Measurements from ENCODE around the gene CIB1.

The CIB1 gene

GRCh38 chr15:90240856-90241255 lies 7.1 kb upstream of the CIB1 start:
- no peak for DNase-seq (ENCODE audit: low read depth)

DNA sequence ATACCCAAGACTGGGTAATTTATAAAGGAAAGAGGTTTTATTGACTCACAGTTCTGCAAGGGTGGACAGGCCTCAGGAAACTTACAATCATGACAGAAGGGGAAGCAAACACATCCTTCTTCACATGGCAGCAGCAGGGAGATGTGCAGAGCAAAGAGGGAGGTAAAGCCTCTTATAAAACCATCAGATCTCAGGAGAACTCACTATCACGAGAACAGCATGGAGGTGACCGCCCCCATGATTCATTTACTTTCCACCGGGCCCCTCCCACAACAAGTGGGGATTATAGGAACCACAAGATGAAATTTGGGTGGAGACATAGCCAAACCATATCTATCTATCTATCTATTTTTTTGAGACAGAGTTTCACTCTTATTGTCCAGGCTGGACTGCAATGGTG lies 5.6 kb upstream of the CIB1 start:
- peak; percentile 29 for DNase-seq (ENCODE audit: low read depth)

- DNase-seq (ENCODE audit: low read depth) = no peak
These were observed 601 bp upstream of the CIB1 start, which contains the start of gene GDPGP1 for GRCh38 chr15:90234096-90234988. Gene GDPGP1 (plus strand): TSS chr15:90234209. CDS start chr15:90240909, 6,700 bp downstream.

GRCh38 chr15:90232941-90233386 lies 777 bp downstream of the CIB1 start:
- peak; percentile 41 for DNase-seq (ENCODE audit: low read depth)

DNA sequence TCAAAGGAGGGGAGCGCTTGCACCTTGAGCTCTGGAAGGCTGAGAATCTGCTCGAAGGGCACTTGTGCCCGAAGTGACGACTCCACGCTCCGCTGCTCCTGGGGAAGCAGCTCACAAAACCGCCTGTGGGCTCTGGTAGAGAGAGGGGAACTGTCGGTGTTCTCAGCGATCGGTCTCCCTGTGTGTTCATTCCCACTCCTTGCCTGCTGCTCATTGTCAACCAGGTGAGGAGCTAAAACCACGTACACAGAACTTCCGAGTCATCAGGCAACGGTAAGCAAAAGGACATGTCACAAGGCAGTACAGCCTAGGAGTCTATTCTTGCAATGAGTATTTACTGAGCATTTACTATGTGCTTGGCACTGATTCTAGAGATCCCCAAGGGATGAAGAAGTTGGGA lies 1.5 kb downstream of the CIB1 start:
- no peak for DNase-seq (ENCODE audit: low read depth)

DNA sequence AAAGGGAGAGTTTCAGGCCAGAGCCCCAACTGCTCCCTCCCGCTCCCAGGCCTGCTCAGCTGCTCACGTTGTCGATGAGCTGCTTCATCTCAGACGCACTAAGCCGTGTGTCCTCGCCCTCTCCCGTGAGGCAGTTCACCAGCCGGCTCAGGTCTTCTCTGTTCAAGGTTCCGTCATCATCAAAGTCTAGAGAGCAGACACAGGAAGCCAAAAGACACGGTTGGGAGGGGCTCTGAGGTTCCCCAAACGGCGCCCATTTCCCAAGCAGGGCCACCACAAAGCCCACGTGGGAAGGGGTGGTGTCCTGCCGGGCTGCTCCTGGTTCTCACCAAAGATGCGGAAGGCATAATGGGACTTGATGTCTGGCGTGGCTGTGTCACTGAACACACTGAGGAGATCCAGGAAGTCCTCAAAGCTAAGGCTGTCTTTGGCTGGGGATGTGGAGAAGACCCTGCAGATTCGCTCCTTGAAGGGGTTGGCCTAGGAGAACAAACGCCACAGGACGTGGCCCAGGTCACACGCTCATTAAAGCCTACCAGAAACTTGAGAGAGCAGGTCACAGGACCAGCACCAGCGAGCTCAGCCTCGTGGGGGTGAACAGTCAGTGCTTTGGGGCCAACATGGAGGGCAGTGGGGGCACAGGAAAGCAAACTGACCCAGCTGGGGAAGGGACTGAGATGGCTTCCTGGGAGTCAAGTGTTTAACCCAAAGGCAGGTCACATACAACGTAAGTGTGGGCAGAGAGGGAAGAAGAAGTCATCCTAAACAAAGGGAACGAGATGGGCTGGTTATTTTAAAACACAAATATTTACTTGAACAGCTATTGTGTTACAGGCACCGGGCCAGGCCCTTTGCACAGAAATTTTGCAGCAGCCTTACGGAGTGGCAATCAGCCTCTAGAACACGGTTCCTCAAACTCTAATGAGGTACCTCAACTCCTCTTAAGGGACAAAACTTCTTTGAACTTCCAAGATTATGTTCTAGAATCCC lies 2.4 kb downstream of the CIB1 start:
- no peak for DNase-seq (ENCODE audit: low read depth)

DNA sequence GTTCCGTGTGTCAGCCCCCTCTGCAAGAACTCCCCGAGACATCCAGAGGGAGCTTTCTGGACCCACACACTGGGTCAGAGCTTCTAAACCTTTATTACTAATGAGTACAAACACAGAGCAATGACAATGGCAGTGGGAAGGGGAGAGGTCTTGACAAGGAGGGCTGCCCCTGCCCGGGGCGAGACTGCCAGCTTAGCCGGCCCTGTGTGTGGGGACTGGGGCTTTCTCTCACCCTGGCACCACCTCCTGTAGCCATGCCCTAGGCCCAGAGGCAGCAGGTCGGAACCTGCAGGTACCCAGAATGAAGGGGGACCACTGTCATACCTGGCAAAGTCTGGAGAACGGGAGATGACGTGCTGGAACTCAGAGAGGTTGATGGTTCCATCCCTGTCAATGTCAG lies 3.1 kb downstream of the CIB1 start:
- no peak for DNase-seq (ENCODE audit: low read depth)

DNA sequence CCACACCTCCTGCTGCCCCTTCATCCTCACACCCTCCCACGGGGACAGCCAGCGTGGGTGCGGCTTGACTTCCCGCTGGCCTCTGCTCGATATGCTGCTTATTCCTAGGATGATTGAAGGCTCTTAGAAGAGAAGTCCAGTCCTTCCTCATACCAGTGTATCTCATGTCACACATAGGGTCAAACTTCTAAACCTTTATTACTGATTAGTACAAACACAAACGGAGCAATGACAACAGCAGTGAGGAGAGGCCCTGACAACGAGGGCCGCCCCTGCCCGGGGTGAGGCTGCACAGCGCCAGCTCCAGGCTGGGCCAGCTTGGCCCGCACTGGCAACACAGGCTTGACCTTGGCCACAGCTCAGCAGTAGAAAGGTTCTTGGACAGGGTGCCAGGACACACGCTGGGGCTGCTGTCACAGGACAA lies 3.7 kb downstream of the CIB1 start:
- no peak for DNase-seq (ENCODE audit: low read depth)

DNA sequence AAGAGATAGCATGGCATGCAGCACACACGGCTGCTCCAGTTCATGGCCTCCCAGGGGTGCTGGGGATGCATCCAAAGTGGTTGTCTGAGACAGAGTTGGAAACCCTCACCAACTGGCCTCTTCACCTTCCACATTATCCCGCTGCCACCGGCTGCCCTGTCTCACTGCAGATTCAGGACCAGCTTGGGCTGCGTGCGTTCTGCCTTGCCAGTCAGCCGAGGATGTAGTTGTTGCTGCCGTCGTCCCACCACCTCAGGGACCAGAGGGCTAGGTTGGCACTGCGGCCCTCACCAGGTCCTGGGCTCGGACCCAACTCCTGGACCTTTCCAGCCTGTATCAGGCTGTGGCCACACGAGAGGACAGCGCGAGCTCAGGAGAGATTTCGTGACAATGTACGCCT lies 4.8 kb downstream of the CIB1 start:
- DNase-seq (ENCODE audit: low read depth) = no peak

GRCh38 chr15:90227816-90228772 lies 5.6 kb downstream of the CIB1 start:
- DNase-seq (ENCODE audit: low read depth) = no peak

- DNase-seq (ENCODE audit: low read depth) = no peak
These were observed 6.4 kb downstream of the CIB1 start for GRCh38 chr15:90227336-90227735.

- no peak for DNase-seq (ENCODE audit: low read depth)
These were observed 8.1 kb downstream of the CIB1 start for GRCh38 chr15:90225504-90226234.

GRCh38 chr15:90225047-90225446 lies 8.7 kb downstream of the CIB1 start:
- no peak for DNase-seq (ENCODE audit: low read depth)

- DNase-seq (ENCODE audit: low read depth) = no peak
These were observed 10.1 kb downstream of the CIB1 start for GRCh38 chr15:90223441-90224165.

DNA sequence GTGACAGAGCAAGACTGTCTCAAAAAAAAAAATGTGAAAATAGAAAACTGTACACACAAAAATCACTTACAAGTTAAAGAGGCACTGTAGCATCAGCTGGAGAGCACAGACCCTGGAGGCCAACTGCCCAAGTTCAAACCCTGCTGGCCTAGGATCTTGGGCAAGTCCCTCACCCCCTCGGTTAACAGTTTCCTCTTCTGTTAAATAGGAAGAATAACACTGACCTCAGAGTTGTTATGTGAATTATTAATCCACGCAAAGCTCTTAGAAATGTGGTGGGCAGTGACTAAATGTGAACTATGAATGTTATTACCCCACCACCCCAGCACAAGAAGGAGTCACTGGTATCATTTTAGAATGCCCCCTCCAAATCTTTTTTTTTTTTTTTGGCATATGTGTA lies 11.2 kb downstream of the CIB1 start:
- DNase-seq (ENCODE audit: low read depth) = no peak

- peak; percentile 77 for DNase-seq (ENCODE audit: low read depth)
These were observed 12.4 kb downstream of the CIB1 start for GRCh38 chr15:90221246-90221900.

DNA sequence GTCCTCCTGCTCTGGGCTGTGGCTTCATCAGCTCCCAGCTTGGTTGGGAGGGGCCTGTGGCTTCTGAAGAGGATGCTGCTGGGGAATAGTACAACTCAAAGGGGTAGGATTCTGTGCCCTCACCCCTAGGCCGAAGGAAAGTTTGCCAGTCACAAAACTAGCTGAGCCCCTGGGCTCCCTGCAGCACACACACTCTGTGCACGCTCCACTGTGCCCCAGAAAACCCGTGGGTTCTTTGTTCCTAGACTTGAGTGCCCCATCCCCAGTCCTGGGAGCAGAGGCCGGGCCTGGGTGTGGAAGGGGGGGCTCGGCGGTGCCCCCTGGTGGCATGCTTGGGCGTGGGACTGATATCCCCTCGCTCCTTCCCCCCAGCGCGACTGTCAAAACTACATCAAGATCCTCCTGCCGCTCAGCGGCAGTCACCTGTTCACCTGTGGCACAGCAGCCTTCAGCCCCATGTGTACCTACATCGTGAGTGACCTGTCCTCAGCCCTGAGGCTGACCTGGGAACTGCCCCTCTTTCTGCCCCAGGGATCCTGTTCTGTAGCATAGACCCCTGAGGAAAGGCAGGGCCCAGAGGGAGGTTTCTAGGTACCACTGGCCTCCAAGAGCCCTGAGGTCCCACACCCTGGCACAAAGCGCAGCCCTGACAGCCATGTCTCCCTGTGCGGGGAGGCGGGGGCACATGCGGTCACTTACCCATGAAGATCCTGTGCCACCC lies 14.2 kb downstream of the CIB1 start:
- no peak for DNase-seq (ENCODE audit: low read depth)

- DNase-seq (ENCODE audit: low read depth) = no peak
These were observed 15.9 kb downstream of the CIB1 start for GRCh38 chr15:90217671-90218394.
